ENCODE results near the gene SLC1A7. TPM values are rescaled to one million over a fixed set of nuclear protein-coding genes. Genes with fewer than 3 reads are reported as not detected.

The SLC1A7 gene
- total and polyA plus RNA-seq, 2 experiments from 2014 or later = not detected

GRCh38 chr1:53078333-53079101 is 63.9 kb downstream of the SLC1A7 start:
- Histone ChIP-seq H3K79me2 (no peaks in the 10 kb centered on the region), H3K27ac (no peak overlapping the region), H3K9me3 (ENCODE audit: low read depth) (no peaks in the 10 kb centered on the region), H3K4me3 (no peak overlapping the region), H3K36me3 (replicated peaks; ENCODE audit: insufficient read depth, low read depth) (no peaks in the 10 kb centered on the region), H2AFZ (no peak overlapping the region), H3K9me2 (replicated peaks; ENCODE audit: insufficient read depth) (no peaks in the 10 kb centered on the region), H3K4me2 (no peak overlapping the region), H4K20me1 (ENCODE audit: insufficient read depth, poor library complexity, severe bottlenecking) (no peaks in the 10 kb centered on the region), H3K27me3 (no peaks in the 10 kb centered on the region), H3K4me1 (ENCODE audit: insufficient read depth) (no peaks in the 10 kb centered on the region)
- WGBS (ENCODE audit: low lambda C conversion rate, missing lambda C conversion rate) = 96% methylated on average over 45 of the region's 46 CpGs
- no peak for DNase-seq (ENCODE audit: low spot score)
- TF ChIP-seq CTCF (IDR thresholded peaks at IDR 0.05; ENCODE audit: poor library complexity) = no peak
- no peak for TF ChIP-seq EZH2 (IDR thresholded peaks at IDR 0.05; ENCODE audit: borderline replicate concordance)
- TF ChIP-seq EZH2phosphoT487 (IDR thresholded peaks at IDR 0.05; ENCODE audit: low read depth, severe bottlenecking, unreplicated experiment) = no peak

- H3K9me3 ChIP-seq (ENCODE audit: low read depth) = no peaks in the 10 kb centered on the region
- H3K4me1 ChIP-seq (ENCODE audit: insufficient read depth) = no peaks in the 10 kb centered on the region
- H3K9me2 ChIP-seq (replicated peaks; ENCODE audit: insufficient read depth) = no peaks in the 10 kb centered on the region
- H3K36me3 ChIP-seq (replicated peaks; ENCODE audit: insufficient read depth, low read depth) = no peaks in the 10 kb centered on the region
- H3K27ac ChIP-seq = no peak overlapping the region
- no peaks in the 10 kb centered on the region for H3K27me3 ChIP-seq
- no peak overlapping the region for H3K4me3 ChIP-seq
- no peak for DNase-seq (ENCODE audit: low spot score)
- H4K20me1 ChIP-seq (ENCODE audit: insufficient read depth, poor library complexity, severe bottlenecking) = no peaks in the 10 kb centered on the region
- no peak overlapping the region for H2AFZ ChIP-seq
- no peaks in the 10 kb centered on the region for H3K79me2 ChIP-seq
- 80% methylated on average over 10 of the region's 13 CpGs for WGBS (ENCODE audit: low lambda C conversion rate, missing lambda C conversion rate)
- TF ChIP-seq CTCF (IDR thresholded peaks at IDR 0.05; ENCODE audit: poor library complexity) (no peak), EZH2 (IDR thresholded peaks at IDR 0.05; ENCODE audit: borderline replicate concordance) (no peak), EZH2phosphoT487 (IDR thresholded peaks at IDR 0.05; ENCODE audit: low read depth, severe bottlenecking, unreplicated experiment) (no peak)
- H3K4me2 ChIP-seq = no peak overlapping the region
These were observed 64.9 kb downstream of the SLC1A7 start for GRCh38 chr1:53077599-53077965.

- H4K20me1 ChIP-seq (ENCODE audit: insufficient read depth, poor library complexity, severe bottlenecking) = no peaks in the 10 kb centered on the region
- H3K27ac ChIP-seq = no peak overlapping the region
- H3K9me3 ChIP-seq (ENCODE audit: low read depth) = no peaks in the 10 kb centered on the region
- no peak for TF ChIP-seq EZH2 (IDR thresholded peaks at IDR 0.05; ENCODE audit: borderline replicate concordance)
- no peak for TF ChIP-seq EZH2phosphoT487 (IDR thresholded peaks at IDR 0.05; ENCODE audit: low read depth, severe bottlenecking, unreplicated experiment)
- no peak for TF ChIP-seq CTCF (IDR thresholded peaks at IDR 0.05; ENCODE audit: poor library complexity)
- DNase-seq (ENCODE audit: low spot score) = no peak
- H3K4me3 ChIP-seq = no peak overlapping the region
- no peaks in the 10 kb centered on the region for H3K36me3 ChIP-seq (replicated peaks; ENCODE audit: insufficient read depth, low read depth)
- H3K9me2 ChIP-seq (replicated peaks; ENCODE audit: insufficient read depth) = no peaks in the 10 kb centered on the region
- no peaks in the 10 kb centered on the region for H3K4me1 ChIP-seq (ENCODE audit: insufficient read depth)
- no peak overlapping the region for H3K4me2 ChIP-seq
- no peaks in the 10 kb centered on the region for H3K79me2 ChIP-seq
- no peaks in the 10 kb centered on the region for H3K27me3 ChIP-seq
- WGBS (ENCODE audit: low lambda C conversion rate, missing lambda C conversion rate) = 91% methylated on average over 19 of the region's 19 CpGs
- no peak overlapping the region for H2AFZ ChIP-seq
These were observed 65.5 kb downstream of the SLC1A7 start for GRCh38 chr1:53076721-53077598.
